ENCODE results near the gene ZNF236.
"Not testable (repeated sequence)": the region's sequence is repeated elsewhere in the genome, so short reads cannot be mapped to it uniquely, and the experiment has no call there.

Gene ZNF236

GRCh38 chr18:76911440-76911839 lies 89.1 kb downstream of the ZNF236 start:
- no peak for DNase-seq (ENCODE audit: low read depth)

- DNase-seq (ENCODE audit: low read depth): no peak
Observed at GRCh38 chr18:76913583-76913982, 91.2 kb downstream of the ZNF236 start.

GRCh38 chr18:76914314-76914713 lies 92.0 kb downstream of the ZNF236 start:
- no peak for DNase-seq (ENCODE audit: low read depth)

- DNase-seq (ENCODE audit: low read depth): no peak
Observed at GRCh38 chr18:76914796-76915195, 92.4 kb downstream of the ZNF236 start.

GRCh38 chr18:76915456-76915855 lies 93.1 kb downstream of the ZNF236 start:
- DNase-seq (ENCODE audit: low read depth): no peak

- DNase-seq (ENCODE audit: low read depth): no peak
Observed at GRCh38 chr18:76920974-76921373, 98.6 kb downstream of the ZNF236 start.

GRCh38 chr18:76922107-76922506 lies 99.8 kb downstream of the ZNF236 start:
- no peak for DNase-seq (ENCODE audit: low read depth)

- DNase-seq (ENCODE audit: low read depth): no peak
Observed at GRCh38 chr18:76923485-76924085, 101.2 kb downstream of the ZNF236 start.

- no peak for DNase-seq (ENCODE audit: low read depth)
Observed at GRCh38 chr18:76925501-76925900, 103.1 kb downstream of the ZNF236 start.

- DNase-seq (ENCODE audit: low read depth): no peak
Observed at GRCh38 chr18:76927223-76927725, 104.9 kb downstream of the ZNF236 start.

GRCh38 chr18:76928179-76928868 lies 106.0 kb downstream of the ZNF236 start:
- DNase-seq (ENCODE audit: low read depth): no peak

- DNase-seq (ENCODE audit: low read depth): no peak
Observed at GRCh38 chr18:76931171-76931570, 108.8 kb downstream of the ZNF236 start.

GRCh38 chr18:76932026-76932819 lies 109.9 kb downstream of the ZNF236 start:
- DNase-seq (ENCODE audit: low read depth): no peak

GRCh38 chr18:76935722-76936337 lies 113.5 kb downstream of the ZNF236 start:
- no peak for DNase-seq (ENCODE audit: low read depth)

GRCh38 chr18:76936877-76937276 lies 114.5 kb downstream of the ZNF236 start:
- no peak for DNase-seq (ENCODE audit: low read depth)

GRCh38 chr18:76937597-76937996 lies 115.2 kb downstream of the ZNF236 start:
- DNase-seq (ENCODE audit: low read depth): no peak

- DNase-seq (ENCODE audit: low read depth): no peak
Observed at GRCh38 chr18:76938619-76939018, 116.3 kb downstream of the ZNF236 start.

- no peak for DNase-seq (ENCODE audit: low read depth)
Observed at GRCh38 chr18:76941284-76941683, 118.9 kb downstream of the ZNF236 start.

- DNase-seq (ENCODE audit: low read depth): no peak
Observed at GRCh38 chr18:76943542-76944339, 121.4 kb downstream of the ZNF236 start.

- not testable (repeated sequence) for DNase-seq (ENCODE audit: low read depth)
Observed at GRCh38 chr18:76944346-76944745, 122.0 kb downstream of the ZNF236 start.

GRCh38 chr18:76948345-76948744 lies 126.0 kb downstream of the ZNF236 start:
- DNase-seq (ENCODE audit: low read depth): no peak
